Stimulated activated CD8-positive, alpha-beta memory T cell treated with anti-CD3 and anti-CD28 coated beads, Interleukin-4, amount 100 ng/mL, for 4 hours (primary cell): ENCODE results near the gene RMDN2.
"Not testable (repeated sequence)": the region's sequence is repeated elsewhere in the genome, so short reads cannot be mapped to it uniquely, and the experiment has no call there.

Source experiments
- DNase-seq, 2 donors: peaks; one replicate each; pipeline ENCODE4 v3.0.0-alpha.2; 2020; ENCODE audit warnings: low read depth in 2 of 2, low spot score in 1 of 2

The RMDN2 gene

GRCh38 chr2:37985333-37985732, 60.2 kb downstream of the RMDN2 start:
- no peak for DNase-seq

- no peak for DNase-seq
Observed at GRCh38 chr2:37987098-37987775, 62.1 kb downstream of the RMDN2 start.

- no peak for DNase-seq
Observed at GRCh38 chr2:37992601-37993000, 67.5 kb downstream of the RMDN2 start.

DNA sequence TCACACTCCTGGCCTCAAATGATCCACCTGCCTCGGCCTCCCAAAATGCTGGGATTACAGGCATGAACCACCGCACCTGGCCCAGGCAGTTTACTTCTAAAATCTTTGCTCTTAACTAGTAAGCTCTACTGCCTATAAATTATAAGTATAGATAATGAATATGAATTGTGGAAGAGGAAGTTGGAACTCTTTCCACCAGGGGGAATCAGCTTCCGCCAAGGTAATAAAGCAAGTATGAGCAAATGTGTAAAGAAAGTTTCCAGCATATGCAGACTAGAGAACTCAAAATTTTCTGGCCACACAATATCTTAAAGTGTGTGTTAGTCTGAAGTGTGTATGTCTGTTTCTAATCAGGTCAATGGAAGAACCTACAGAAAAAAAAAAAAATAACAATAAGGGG, 68.1 kb downstream of the RMDN2 start:
- no peak for DNase-seq

- no peak for DNase-seq
Observed at GRCh38 chr2:37997629-37998028, 72.5 kb downstream of the RMDN2 start.

DNA sequence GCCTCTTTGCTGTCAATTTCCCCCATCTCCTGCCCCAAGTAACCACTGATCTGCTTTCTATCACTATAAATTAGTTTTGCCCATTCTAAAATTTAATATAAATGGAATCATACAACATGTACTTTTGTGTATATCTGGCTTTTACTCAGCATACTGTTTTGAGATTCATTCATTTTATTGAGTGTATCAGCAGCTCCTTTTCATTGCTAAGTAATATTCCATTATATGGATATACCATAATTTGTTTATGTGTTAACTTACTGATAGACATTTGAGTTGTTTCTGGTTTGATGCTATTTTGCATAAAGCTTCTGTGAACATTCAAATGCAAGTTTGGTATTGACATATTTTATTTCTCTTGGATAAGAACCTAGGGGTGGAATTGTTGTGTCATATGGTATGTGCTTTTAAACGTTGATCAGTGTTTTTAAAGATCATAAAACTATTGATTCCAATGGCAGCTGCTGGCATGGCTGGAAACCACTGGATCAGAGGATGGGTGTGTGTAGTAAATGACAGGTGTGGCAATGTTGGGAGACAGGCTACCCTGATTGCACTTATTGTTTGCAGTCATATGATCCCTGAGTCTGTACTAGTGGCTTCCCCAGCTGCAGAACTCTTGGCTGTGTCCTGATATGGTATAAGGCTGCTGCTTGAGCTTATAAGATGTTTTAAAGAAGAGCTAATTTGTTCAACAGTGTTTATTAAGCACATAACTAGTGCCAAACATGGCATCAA, 75.6 kb downstream of the RMDN2 start:
- no peak for DNase-seq

GRCh38 chr2:38010187-38010586, 85.1 kb downstream of the RMDN2 start:
- not testable (repeated sequence) for DNase-seq

DNA sequence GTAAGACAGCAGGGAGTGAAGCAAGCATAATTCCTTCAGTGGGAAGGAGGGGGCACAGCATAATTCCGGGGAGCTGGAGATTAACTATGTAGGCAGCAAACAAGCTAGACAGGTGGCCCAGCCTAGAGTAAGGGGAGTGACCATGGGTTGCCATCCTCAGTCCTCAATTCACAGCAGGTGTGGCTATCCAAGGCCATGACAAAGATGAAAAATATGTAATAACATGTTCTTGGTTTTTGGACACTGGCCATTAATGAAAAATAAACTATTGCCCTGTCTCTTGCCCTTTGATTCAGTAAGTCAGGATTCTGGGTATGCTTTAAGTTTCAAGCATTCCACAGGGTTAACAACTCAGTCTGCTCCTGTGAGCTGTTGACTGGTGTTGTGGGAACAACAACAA, 85.9 kb downstream of the RMDN2 start:
- DNase-seq: no peak

- DNase-seq: no peak
Observed at GRCh38 chr2:38013158-38013752, 88.2 kb downstream of the RMDN2 start.

- no peak for DNase-seq
Observed at GRCh38 chr2:38016219-38016618, 91.1 kb downstream of the RMDN2 start.

DNA sequence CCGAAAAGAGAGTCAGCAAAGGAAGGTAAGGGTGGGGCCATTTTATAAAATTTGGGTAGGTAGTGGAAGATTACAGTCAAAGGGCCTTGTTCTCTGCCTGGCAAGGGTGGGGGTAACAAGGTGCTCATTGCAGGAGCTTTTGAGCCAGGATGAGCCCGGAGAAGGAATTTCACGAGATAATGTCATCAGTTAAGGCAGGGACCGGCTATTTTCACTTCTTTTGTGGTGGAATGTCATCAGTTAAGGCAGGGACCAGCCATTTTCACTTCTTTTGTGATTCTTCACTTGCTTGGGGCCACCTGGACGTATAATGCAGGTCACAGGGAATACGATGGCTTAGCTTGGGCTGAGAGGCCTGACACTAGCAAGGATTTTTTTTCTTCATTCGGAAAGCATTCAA, 92.7 kb downstream of the RMDN2 start:
- no peak for DNase-seq

DNA sequence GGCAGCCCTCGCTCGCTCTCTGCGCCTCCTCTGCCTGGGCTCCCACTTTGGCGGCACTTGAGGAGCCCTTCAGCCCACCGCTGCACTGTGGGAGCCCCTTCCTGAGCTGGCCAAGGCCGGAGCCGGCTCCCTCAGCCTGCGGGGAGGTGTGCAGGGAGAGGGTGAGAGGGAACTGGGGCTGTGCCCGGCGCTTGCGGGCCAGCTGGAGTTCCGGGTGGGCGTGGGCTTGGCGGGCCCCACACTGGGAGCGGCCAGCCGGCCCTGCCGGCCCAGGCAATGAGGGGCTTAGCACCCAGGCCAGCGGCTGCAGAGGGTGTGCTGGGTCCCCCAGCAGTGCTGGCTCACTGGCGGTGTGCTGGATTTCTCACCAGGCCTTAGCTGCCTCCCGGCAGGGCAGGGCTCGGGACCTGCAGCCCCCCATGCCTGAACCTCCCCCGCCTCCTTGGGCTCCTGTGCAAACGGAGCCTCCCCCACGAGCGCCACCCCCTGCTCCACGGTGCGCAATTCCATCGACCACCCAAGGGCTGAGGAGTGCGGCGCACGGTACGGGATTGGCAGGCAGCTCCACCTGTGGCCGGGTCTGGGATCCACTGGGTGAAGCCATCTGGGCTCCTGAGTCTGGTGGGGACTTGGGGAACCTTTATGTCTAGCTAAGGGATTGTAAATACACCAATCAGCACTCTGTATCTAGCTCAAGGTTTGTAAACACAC, 95.4 kb downstream of the RMDN2 start:
- not testable (repeated sequence) for DNase-seq

DNA sequence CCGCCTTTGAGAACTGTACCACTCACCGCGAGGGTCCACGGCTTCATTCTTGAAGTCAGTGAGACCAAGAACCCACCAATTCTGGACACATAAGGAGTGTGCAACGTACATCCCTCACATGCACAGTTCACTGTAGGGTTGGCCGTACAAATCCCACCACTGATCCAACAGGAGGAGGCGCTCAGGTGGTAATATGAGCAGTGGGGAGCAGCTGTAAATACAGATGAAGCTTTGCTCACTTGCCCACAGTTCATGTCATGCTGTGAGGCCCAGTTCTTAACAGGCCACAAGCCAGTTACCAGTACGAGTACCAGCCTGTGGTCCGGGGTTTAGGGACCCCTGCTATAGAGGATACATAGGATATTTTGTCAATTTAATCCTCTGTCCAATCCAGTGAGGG, 96.5 kb downstream of the RMDN2 start:
- no peak for DNase-seq

GRCh38 chr2:38026846-38027245, 101.8 kb downstream of the RMDN2 start:
- no peak for DNase-seq

GRCh38 chr2:38028829-38029228, 103.7 kb downstream of the RMDN2 start:
- no peak for DNase-seq

- no peak for DNase-seq
Observed at GRCh38 chr2:38029512-38029911, 104.4 kb downstream of the RMDN2 start.

DNA sequence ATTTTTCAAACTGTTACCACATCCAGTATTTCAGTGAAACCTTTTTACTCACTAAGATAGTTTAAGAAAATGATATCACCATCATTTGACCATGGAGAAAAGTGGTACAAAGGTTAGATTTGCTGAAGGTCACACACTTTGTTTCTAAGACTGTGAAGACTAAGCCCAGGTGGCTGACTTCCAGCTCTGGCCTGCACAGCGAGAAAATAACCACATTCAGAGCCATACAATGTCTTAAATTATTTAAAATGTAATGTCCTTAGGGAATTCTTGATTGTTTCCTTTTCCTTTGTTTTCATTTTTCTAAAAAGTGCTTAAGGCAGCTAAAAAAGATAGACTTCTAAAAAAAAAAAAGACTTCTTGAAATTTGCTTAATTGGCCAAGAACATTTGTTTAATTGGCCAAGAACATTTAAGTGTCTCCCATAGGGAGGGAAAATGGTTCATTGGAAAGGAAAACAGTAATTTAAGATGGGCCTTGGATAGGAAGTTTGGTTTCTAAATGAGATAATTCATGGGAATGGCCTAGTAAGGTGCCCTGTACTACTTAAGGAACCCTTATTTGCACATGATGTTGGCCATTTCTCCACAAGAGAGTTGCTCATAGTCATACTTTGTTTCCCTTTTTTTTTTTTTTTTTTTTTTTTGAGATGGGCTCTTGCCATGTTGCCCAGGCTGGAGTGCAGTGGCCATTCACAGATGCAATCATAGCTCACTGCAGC, 105.7 kb downstream of the RMDN2 start:
- DNase-seq: no peak

- no peak for DNase-seq
Observed at GRCh38 chr2:38032946-38033345, 107.9 kb downstream of the RMDN2 start.

- DNase-seq: no peak
Observed at GRCh38 chr2:38033646-38034045, 108.6 kb downstream of the RMDN2 start.

DNA sequence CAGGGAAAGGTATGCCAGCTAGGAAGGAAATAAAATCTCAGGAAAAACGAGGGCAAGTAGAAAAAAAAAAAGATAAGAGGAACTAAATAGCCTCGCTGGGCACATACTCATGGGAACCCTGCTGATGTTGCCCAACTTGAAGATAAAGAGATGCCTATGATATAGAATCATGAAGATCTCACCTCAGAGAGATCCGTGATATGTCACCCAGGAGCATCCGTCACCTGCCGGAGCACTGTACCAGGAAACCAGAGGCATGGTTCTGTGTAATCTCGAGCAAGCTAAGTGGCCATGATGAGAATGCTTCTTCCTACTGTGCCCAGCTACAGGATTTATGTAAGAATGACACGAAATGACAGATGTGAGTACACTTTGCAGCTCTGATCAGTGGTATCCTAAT, 110.9 kb downstream of the RMDN2 start:
- no peak for DNase-seq

DNA sequence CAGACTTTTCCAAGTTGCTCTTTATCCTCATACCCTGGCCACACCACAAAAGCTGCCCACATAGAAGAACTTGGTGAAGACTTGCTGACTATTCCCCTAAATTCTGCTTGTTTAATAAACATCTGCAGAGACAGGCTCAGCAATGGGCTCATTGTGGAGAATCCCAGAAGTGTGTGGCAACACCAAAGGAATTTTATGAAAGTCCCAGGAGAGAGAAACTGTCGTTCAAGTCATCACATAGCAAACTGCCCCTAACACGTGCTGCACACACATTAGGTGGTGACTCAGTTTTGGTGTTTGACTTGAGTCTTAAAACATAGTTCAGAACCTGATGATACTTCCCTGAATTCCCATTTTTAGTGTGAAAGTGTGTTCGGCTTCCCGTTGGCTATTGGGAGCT, 112.2 kb downstream of the RMDN2 start:
- no peak for DNase-seq
